GM18873 (cell line): ENCODE data around the gene OR52I1.
A peak's percentile ranks its signal among the peaks of the same experiment; 100 is the strongest.

Experiments
- ATAC-seq: cut with Tn5 transposase; IDR thresholded peaks from one replicate; pipeline ENCODE4 v1.9.1; 2021; ENCODE audit warnings: mild to moderate bottlenecking, moderate library complexity, moderate number of reproducible peaks; ENCODE audit not compliant: unreplicated experiment, low FRiP score

OR52I1 gene, protein sequence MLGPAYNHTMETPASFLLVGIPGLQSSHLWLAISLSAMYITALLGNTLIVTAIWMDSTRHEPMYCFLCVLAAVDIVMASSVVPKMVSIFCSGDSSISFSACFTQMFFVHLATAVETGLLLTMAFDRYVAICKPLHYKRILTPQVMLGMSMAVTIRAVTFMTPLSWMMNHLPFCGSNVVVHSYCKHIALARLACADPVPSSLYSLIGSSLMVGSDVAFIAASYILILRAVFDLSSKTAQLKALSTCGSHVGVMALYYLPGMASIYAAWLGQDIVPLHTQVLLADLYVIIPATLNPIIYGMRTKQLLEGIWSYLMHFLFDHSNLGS

DNA sequence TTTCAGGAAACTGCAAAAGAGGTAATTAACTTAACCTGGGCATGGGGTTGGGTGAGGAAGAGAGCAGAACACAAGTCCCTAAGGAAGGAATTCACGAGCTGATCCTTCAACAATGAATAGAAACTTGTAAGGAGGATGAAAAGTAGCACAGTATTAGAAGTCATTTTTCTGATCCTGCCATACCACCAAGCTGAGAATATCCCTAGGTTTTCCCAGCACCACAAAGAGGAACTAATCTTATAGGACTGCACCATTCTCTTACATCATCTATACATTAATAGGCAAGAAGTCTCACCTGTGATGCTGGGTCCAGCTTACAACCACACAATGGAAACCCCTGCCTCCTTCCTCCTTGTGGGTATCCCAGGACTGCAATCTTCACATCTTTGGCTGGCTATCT lies at the start of gene OR52I1:
TSS of gene OR52I1 (plus strand) at position 301 of the 400 bp plus-strand sequence. CDS start at position 301, 0 bp downstream.
- no peak for ATAC-seq

GRCh38 chr11:4544891-4545290 lies 48.9 kb upstream of the OR52I1 start, which contains the start of gene OR52M1:
TSS of gene OR52M1 (plus strand) at chr11:4545191. CDS start at chr11:4545191, 0 bp downstream.
- no peak for ATAC-seq

GRCh38 chr11:4546878-4547277 lies 47.0 kb upstream of the OR52I1 start:
- no peak for ATAC-seq

- no peak for ATAC-seq
Observed at GRCh38 chr11:4547416-4547815, 46.4 kb upstream of the OR52I1 start.

DNA sequence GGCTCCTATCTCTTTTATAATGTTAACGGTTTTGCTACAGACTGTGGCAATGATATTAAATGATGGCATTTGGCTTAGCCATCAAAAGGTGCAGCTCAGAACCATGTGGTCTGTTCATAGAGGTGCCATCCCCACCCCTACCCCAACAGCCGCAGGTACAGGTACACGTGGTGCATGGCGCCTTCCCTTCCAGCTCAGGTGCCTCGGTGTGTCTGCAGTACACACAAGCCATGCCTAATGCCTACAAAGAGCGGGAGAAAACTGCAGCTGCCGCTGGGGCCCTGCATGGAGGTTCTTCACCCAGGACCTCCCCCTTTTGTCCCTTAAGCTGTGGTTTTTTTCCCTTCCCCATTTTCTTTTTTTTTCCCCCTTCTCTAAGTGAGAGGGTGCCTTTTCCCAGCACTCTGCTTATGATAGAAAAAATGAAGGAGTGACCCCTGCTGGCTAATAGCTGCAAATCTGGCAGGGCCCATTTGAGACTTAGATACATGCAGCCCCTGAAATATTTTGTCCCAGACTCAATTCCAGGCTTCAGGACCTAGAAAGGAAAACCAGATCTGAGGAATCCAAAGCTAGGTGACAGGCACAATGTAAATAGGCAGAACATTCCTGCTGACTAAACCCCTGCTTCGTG lies 42.4 kb upstream of the OR52I1 start:
- ATAC-seq: no peak

GRCh38 chr11:4559527-4560440 lies 34.1 kb upstream of the OR52I1 start:
- no peak for ATAC-seq

DNA sequence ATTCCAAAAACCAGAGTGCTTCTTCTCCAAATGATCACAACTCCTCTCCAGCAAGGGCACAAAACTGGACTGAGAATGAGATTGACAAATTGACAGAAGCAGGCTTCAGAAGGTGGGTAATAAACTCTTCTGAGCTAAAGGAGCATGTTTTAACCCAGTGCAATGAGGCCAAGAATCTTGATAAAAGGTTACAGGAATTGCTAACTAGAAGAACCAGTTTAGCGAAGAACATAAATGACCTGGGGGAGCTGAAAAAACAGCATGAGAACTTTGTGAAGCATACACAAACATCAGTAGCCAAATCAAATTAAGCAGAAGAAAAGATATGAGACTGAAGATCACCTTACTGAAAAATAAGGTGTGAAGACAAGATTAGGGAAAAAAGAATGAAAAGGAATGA lies 33.4 kb upstream of the OR52I1 start:
- ATAC-seq: no peak

- ATAC-seq: no peak
Observed at GRCh38 chr11:4565371-4565770, 28.5 kb upstream of the OR52I1 start.

DNA sequence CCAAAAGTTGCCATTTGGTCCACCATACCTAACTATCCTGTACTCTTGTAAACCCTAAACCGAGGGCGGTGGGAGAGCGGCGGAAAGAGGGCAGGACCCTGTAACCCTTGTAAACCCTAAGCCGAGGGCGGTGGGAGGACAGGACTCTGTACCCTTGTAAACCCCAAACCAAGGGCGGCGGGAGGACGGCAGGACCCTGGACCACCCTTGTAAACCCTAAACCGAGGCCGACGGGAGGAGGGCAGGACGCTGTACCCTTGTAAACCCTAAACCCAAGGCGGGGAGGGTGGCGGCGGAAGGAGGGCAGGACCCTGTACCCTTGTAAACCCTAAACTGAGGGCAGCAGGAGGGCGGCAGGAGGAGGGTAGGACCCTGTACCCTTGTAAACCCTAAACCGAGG lies 24.8 kb upstream of the OR52I1 start:
- no peak for ATAC-seq

GRCh38 chr11:4576880-4577279 lies 17.0 kb upstream of the OR52I1 start:
- ATAC-seq: no peak

DNA sequence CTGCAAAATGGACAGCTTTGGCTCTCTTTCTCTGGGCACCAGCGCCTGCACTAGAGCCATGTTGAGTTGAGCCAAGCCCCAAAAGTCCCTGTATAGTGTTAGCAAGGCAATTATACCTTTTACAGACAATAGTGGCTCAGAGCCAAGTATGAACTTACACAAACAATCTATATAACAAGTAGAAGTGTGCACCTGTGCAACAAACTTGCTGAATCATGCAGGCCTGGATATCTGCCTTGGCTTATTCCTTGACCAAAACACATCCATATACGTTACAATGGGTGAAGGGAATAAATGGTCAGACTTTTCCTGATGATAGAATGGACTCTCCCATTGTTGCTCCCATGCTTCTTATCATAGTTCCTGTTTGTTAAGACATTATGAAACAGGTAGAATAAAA lies 16.1 kb upstream of the OR52I1 start:
- ATAC-seq: no peak

GRCh38 chr11:4578624-4579023 lies 15.2 kb upstream of the OR52I1 start:
- ATAC-seq: no peak

GRCh38 chr11:4580124-4580523 lies 13.7 kb upstream of the OR52I1 start:
- ATAC-seq: no peak

- ATAC-seq: no peak
Observed at GRCh38 chr11:4581443-4581842, 12.4 kb upstream of the OR52I1 start, which contains the start of gene OR52I2. TSS of gene OR52I2 (plus strand) at chr11:4581743.

DNA sequence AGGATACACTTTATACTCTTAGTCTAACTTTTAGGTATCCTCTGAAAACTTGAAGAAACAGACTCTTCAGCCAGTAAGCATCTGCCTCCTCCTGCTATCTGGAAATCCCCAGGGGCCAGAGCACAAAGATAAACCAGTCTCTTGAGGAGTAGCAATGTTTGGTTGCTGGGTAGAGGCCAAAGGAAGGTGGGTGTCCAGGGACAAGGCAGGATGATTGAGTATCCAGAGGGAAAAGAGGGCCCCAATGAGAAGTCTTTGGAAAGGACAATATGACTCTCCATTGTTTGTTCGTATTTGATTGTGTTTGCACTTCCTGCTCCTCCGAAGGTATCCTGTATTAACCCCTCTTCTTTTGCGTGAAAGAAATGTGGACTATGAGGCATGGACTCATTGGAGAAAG lies 4.8 kb upstream of the OR52I1 start:
- ATAC-seq: no peak

- no peak for ATAC-seq
Observed at GRCh38 chr11:4605057-4605456, 11.2 kb downstream of the OR52I1 start.

DNA sequence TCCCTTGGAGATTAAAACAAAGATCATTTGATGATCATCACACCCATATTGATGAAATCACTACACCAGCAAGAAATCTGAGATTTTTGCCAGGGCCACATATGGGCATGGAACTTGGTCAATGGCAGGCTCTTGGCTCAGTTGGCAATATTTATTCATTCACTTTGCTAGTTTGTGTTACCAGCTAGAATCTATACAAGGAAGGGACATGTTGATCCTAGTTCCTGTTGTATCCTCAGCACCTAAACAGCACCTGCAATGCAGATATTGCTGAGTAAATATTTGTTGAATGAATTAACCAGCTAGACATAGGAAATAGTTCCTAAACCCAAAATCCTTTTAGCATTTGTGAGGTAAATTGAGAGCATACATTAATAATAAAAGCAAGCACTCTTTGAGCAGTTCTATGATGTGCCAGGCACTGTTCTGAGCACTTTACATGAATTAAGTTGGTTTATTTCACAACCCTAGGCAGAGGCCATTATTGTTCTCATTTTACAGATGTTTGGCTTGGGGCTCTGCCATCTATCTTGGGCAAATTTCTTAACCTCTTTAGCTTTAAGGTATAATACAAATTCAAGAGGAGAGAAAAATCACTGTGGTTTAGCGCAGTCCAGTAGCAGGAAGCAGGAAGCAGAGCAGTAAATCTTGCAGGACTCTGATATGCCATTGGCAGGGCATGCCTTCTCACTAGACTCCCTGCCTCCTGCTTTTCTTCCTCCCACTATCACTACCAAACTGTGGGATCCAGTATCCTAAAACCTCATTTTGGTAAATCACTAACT lies 12.6 kb downstream of the OR52I1 start:
- ATAC-seq: no peak

DNA sequence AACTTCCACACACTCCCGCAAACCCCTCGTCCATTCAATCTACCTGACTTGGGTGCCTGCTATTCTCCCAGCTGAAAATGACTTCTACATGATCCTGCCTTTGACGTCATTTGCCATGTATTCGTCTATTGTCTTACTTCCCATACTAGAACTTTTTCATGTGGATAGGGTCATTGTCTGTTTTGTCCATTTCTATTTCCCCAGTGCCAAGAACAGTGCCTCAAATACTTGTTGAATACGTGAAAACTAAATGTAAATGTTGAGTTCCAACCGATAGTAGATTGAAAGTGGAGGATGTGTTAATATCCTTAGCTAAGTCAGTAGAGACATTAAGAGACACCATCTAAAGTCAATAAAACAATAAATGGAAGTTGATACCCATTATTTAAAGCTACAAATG lies 13.3 kb downstream of the OR52I1 start:
- no peak for ATAC-seq

DNA sequence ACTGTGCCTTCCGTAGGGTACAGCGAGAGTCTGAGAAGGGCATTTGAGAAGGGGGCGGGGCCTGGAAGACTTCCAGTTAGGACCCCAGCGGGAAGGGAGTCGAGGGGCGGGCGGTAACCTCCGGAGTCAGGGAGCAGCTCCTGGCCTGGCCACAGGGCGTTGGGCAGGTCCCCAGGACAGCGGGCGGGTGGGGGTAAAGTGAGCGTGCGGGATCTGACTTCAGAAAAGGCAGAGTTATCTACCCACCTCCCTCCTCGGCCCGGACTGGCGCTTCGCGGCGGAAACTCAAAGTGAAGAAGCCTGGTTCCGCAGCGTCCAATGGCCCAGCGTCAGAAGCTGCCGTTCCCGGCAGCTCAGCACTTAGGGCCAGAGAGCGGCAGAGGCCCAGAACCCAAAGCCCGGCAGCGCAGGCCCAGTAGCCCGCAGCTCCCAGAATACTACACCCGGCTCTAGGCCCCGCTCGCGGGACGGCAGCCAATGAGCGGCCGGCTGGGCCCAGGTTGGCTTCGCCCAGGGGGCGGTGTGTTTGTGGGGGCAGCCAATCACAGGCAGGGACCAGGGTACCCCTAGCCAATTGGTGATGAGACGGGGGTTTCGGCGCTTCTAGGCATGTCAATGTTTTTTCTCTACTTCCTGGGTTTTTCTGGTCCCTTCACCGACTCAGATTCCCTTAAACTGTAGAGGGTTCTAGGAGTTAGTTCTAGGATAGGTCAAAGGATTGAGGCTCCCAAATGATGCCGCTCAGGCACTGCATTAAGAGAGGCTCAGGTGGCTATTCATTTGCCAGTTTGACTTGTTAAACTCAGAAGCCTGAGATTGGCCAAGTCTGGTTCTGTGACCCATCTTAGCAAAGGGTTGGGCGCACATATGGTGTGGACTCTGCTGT lies 14.2 kb downstream of the OR52I1 start, which contains the start of gene TRIM68:
TSS of gene TRIM68 (minus strand) at position 451 of the 886 bp plus-strand sequence. CDS start 2,727 bp downstream, outside the sequence.
- ATAC-seq: peak; percentile 98
